SK-MEL-5 (cell line): ENCODE measurements around the gene ABCG8. TPM values are rescaled to one million over a fixed set of nuclear protein-coding genes. Genes with fewer than 3 reads are reported as not detected.

Source experiments
- small RNA-seq, 2 experiments: library from RNA; depleted of rRNA; stranded (forward); fragments of <200 nt; gene quantifications; one replicate each; pipeline ENCODE3, GENCODE V24; 2014
- total RNA-seq: library from RNA; depleted of rRNA; stranded (reverse); fragments of >200 nt; shearing (Covaris generic); gene quantifications from 2 replicates; pipeline ENCODE4 v1.2.3, GENCODE V29; 2014; rRNA removed

ABCG8 gene
- total RNA-seq, 1 experiment from 2014 or later: not detected

Small RNA genes within 50 kb of the gene (small RNA-seq; reads per million reads assigned to genes)
- 0 reads per million in 2 experiments for gene RN7SL455P
- 0 reads per million in 2 experiments for gene RNU6-1048P

Other genes starting within 250 kb of the ABCG8 start
- 50.3 and 57.3 TPM in 2 replicates for gene THADA, start 242.9 kb upstream of the ABCG8 start, total RNA-seq
- 17.6 and 20.9 TPM in 2 replicates for gene PLEKHH2, start 201.7 kb upstream of the ABCG8 start, total RNA-seq
- 1.0 and 1.2 TPM in 2 replicates for gene C1GALT1C1L, start 162.5 kb upstream of the ABCG8 start, total RNA-seq
- gene DYNC2LI1, start 64.9 kb upstream of the ABCG8 start, total RNA-seq: 61.7 and 75.9 TPM in 2 replicates
- gene ABCG5, start 132 bp upstream of the ABCG8 start, total RNA-seq: 0.08 and 0.11 TPM in 2 replicates
- 162 and 169 TPM in 2 replicates for gene LRPPRC, start 157.0 kb downstream of the ABCG8 start, total RNA-seq